ENCODE results near the gene TBC1D17. TPM values are rescaled to one million over a fixed set of nuclear protein-coding genes. Genes with fewer than 3 reads are reported as not detected.

The TBC1D17 gene
- total RNA-seq, 1 donor = 16.3 TPM

DNA sequence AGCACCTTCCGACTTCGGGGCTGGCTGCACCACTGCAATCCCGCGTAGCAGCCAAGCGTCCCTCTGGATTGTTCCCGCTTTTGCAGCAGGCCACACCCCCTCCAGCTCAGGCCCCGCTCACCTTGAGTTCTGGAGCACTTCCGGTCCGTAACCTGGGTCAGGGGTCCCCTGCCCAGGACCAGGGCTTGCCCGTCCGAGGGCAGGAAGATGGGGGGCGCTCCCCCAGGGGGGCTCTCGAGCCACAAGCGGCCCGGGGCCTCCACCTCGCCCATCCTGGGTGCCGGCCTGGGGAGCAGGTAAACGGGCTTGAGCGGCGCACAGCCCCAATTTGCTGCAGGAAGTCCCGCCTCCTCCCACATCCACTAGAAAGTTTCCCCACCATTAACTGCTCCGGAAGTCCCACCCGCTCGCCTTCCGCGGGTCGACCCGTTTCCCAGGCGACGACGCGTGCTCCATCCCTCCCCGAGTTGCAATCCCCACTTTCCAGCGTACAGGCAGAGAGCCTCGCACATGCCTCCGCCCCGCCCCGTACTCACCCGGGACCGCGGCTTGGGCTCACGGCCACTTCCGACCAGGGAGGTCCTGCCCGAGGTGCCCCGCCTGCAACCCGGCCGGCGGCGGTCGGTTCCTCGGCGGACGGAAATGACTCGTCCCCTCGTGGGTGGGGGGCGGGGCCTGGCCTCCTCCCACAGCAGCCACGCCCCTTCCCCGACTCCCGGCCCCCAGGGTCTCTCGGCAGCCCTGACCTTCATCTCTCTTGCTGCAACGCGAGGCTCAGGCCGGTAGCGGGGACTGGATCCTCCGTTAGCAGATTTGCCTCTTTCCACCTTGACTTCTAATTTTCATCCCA lies 10.3 kb upstream of the TBC1D17 start, which contains the start of gene PNKP:
Gene PNKP (minus strand): TSS at position 644 of the 850 bp plus-strand sequence. CDS start 372 bp downstream, at position 272.
- peak; percentile 90 for DNase-seq (ENCODE audit: low read depth)
- H3K4me3 ChIP-seq (ENCODE audit: low read depth, low read length) = peak within 1 kb of the TSS; percentile 93
- TF ChIP-seq, protein P1, sequence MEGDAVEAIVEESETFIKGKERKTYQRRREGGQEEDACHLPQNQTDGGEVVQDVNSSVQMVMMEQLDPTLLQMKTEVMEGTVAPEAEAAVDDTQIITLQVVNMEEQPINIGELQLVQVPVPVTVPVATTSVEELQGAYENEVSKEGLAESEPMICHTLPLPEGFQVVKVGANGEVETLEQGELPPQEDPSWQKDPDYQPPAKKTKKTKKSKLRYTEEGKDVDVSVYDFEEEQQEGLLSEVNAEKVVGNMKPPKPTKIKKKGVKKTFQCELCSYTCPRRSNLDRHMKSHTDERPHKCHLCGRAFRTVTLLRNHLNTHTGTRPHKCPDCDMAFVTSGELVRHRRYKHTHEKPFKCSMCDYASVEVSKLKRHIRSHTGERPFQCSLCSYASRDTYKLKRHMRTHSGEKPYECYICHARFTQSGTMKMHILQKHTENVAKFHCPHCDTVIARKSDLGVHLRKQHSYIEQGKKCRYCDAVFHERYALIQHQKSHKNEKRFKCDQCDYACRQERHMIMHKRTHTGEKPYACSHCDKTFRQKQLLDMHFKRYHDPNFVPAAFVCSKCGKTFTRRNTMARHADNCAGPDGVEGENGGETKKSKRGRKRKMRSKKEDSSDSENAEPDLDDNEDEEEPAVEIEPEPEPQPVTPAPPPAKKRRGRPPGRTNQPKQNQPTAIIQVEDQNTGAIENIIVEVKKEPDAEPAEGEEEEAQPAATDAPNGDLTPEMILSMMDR (IDR thresholded peaks at IDR 0.05; ENCODE audit: insufficient read depth, low read length) = no peak

GRCh38 chr19:49869009-49869483 lies 8.5 kb upstream of the TBC1D17 start:
- TF ChIP-seq, protein P1 (IDR thresholded peaks at IDR 0.05; ENCODE audit: insufficient read depth, low read length) = no peak
- no peak for DNase-seq (ENCODE audit: low read depth)

GRCh38 chr19:49869484-49870308 lies 7.8 kb upstream of the TBC1D17 start:
- TF ChIP-seq, protein P1 (IDR thresholded peaks at IDR 0.05; ENCODE audit: insufficient read depth, low read length) = peak; percentile 2
- DNase-seq (ENCODE audit: low read depth) = peak; percentile 100
- H3K4me3 ChIP-seq (ENCODE audit: low read depth, low read length) = peak overlapping the region; percentile 66

More at GRCh38 chr19:49869009-49869483, 8.5 kb upstream of the TBC1D17 start:
- peak overlapping the region; percentile 58 for H3K4me3 ChIP-seq (ENCODE audit: low read depth, low read length)

GRCh38 chr19:49870309-49870901 lies 7.1 kb upstream of the TBC1D17 start:
- DNase-seq (ENCODE audit: low read depth) = no peak

DNA sequence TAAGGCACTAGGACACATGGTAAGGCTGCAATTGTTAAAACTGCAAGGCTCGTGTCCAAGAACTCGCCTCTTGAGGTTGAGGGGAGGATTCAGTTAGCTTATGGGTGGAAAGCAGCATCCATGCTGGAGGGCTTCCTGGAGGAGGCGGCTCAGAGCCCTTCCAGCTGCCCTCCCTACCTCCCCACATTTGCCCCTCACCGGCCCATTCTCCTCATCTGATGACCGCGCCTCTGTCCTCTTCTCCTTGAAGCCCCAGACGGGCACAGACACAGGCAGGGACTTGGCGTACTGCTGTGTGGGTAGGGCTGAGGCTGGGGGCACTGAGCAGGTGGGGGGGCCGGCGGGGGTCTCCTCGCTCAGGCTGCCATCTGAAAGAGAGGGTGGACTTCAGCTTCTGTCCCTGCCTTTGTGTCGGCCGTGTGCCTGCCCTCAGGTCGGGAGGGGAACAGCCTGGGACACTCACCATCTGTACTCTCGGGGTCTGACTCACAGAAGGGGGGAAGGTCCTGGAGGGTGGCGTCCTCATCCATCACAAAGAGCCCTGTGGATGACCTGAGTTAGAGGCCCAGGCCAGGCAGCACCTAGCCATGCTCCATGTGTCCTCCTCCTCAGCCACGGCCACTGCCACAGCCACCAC lies 6.0 kb upstream of the TBC1D17 start:
- H3K4me3 ChIP-seq (ENCODE audit: low read depth, low read length) = no peak overlapping the region
- no peak for DNase-seq (ENCODE audit: low read depth)
- TF ChIP-seq, protein P1 (IDR thresholded peaks at IDR 0.05; ENCODE audit: insufficient read depth, low read length) = no peak

More at GRCh38 chr19:49870309-49870901, 7.1 kb upstream of the TBC1D17 start:
- H3K4me3 ChIP-seq (ENCODE audit: low read depth, low read length) = peak overlapping the region; percentile 66
- TF ChIP-seq, protein P1 (IDR thresholded peaks at IDR 0.05; ENCODE audit: insufficient read depth, low read length) = no peak

All from fibroblast of the aortic adventitia (primary cell).